ENCODE measurements around the gene CAPS. TPM values are rescaled to one million over a fixed set of nuclear protein-coding genes. Genes with fewer than 3 reads are reported as not detected.

The CAPS gene
- total RNA-seq, 1 donor from 2014 or later: 4.1 TPM

DNA sequence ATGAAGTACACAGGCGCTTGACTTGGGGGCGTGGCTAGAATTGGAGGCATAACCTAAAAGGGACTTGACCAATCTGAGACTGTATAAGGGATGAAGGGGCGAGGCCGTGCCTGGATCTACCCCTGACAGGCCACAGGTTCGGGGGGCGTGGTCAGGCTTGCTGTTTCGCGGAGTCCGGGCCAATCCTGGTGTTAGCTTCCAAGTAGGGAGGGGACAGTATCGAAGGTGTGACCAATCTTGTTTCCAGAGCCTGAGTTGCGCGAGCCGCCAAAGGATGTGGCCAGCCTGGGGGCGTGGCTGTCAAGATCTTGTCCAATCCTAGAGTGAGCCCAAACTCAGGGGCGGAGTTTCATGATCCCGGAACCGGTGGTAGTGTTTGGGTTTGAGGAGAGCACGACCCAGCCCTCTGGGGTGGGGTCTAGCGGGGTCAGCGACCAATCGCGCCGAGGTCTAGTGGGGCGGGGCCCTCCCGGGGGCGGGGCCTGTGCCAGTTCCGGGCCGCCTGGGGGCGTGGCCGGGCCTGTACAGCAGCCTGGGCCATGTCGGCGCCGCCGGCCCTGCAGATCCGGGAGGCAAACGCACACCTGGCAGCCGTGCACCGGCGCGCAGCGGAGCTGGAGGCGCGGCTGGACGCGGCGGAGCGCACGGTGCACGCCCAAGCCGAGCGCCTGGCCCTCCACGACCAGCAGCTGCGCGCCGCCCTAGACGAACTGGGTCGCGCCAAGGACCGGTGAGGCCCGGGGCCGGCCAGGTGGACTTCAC, 9.5 kb upstream of the CAPS start, which contains the start of gene VMAC:
TSS of gene VMAC (plus strand) at position 521 of the 762 bp plus-strand sequence. CDS start at position 540, 19 bp downstream.
- DNase-seq: peak; percentile 100
- ATAC-seq: peak; percentile 83
- intact Hi-C loops (cut with micrococcal nuclease): no loop called here

GRCh38 chr19:5905114-5905778, 8.8 kb upstream of the CAPS start:
- no peak for DNase-seq
- intact Hi-C loops (cut with micrococcal nuclease): no loop called here
- ATAC-seq: no peak

- no peak for ATAC-seq
- intact Hi-C loops (cut with micrococcal nuclease): no loop called here
- DNase-seq: no peak
Measured at GRCh38 chr19:5907241-5907640, 6.8 kb upstream of the CAPS start.

GRCh38 chr19:5908773-5909442, 5.1 kb upstream of the CAPS start:
- intact Hi-C loops (cut with micrococcal nuclease): no loop called here
- no peak for ATAC-seq

DNA sequence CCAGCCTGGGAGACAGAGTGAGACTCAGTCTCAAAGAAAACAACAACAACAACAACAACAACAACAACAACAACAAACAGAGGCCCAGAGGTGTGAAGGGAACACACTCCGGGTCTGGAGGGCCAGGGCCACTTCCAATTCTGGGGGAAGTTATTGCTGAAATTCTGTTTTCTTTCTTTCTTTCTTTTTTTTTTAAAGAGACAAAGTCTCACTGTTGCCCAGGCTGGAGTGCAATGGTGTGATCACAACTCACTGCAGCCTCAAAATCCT, 3.5 kb upstream of the CAPS start:
- ATAC-seq: no peak
- intact Hi-C loops (cut with micrococcal nuclease): no loop called here
- DNase-seq: no peak

More at GRCh38 chr19:5908773-5909442, 5.1 kb upstream of the CAPS start:
- no peak for DNase-seq

DNA sequence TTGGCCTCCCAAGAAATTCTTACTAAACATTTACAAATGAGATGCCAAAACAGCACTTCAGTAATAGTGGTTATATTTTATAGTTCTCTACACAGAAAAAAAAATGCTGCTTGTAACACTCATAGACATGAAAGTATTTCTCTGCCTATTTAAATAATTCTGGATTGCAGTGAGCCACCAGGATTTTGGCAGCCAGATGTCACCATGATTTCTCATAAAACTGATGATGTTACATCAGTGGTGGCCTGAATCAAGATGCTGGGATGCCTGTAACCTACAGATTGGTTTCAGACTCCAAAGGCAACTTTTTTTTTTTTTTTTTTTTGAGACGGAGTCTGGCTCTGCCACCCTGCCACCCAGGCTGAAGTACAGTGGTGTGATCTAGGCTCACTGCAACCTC, 2.7 kb upstream of the CAPS start:
- intact Hi-C loops (cut with micrococcal nuclease): no loop called here
- DNase-seq (no peak), ATAC-seq (no peak)

GRCh38 chr19:5914358-5914774, 312 bp downstream of the CAPS start:
- ATAC-seq: peak; percentile 8
- DNase-seq: no peak
- intact Hi-C loops (cut with micrococcal nuclease): no loop called here

DNA sequence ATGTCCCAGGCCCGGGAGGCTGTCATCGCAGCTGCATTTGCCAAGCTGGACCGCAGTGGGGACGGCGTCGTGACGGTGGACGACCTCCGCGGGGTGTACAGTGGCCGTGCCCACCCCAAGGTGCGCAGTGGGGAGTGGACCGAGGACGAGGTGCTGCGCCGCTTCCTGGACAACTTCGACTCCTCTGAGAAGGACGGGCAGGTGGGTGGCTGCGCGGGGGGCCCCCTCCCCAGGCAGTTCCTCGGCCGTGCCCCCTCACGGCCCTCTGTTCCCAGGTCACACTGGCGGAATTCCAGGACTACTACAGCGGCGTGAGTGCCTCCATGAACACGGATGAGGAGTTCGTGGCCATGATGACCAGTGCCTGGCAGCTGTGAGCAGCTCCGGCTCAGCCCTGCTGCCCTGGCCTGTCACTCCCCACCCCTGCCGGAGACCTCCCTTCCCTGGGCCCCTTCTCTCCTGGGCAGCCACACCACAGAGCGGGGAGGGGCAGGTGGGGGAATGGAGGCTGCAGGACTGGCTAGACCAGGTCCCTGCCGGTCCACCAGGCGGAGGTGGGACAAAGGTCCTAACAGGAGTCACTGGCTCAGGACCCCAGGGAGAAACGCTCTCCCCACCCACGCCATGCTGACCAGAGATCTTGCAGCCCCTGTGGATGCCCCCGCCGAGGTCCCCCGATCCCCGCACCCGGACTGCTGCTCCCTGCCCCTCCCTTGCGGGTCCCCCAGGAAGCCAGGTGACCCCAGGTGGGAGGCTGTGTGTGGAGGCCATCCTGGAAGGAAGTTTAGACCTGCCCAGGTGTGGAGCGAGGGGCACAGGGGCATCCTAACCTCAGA, 1.1 kb downstream of the CAPS start:
- ATAC-seq: peak; percentile 54
- intact Hi-C loops (cut with micrococcal nuclease): no loop called here
- DNase-seq: no peak

DNA sequence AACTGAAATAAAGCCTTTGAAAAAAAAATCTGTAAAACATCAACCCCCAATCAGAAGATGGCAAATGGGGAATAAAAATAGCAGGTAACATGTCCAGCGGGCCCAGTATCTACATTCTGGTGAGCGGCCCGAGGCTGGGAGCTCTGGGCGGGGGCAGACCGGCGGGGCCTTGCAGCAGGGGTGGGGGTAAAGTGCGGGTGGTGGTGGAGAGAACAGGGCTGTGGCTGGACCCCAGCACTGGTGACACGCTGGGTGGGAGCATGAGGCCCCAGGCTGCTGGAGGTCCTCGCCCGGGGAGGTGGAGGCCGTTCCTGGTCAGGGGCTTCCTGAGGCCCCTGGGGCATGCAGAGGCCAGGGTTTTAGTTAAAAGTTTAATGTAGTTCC, 1.7 kb downstream of the CAPS start:
- ATAC-seq (peak; percentile 5), DNase-seq (no peak)
- intact Hi-C loops (cut with micrococcal nuclease): no loop called here

- ATAC-seq: peak; percentile 35
- peak; percentile 60 for DNase-seq
- intact Hi-C loops (cut with micrococcal nuclease): no loop called here
Measured at GRCh38 chr19:5916181-5916708, 2.2 kb downstream of the CAPS start.

- intact Hi-C loops (cut with micrococcal nuclease): no loop called here
Measured at GRCh38 chr19:5917431-5918107, 3.5 kb downstream of the CAPS start.

DNA sequence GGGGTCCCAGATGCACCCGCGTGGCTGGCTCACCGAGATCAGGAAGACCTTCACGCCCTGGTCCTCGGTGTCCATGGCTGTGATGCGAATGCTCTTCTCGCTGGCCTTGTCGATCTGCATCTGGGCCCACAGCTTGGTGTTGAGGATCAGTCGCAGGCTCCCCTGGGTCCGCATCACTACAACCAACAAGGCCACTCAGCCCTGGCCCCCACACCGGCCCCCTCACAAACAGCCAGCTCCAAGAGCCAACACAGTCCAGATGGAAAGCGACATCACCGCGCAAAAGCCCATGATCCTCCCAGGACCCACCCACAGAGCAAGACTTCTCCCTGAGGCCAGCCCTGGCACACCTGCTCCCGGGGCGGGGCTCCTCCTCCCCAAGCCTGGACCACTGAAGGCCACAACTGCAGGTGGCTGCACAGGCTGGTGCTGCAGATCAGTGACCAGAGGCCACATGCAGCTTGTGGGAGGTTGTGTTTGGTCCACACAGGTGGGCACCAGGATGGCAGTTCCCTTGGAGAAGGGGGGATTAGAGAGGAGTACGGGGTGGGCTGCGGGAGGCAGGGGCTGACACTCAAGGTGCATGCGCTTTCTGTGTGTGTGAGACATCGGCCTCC, 4.5 kb downstream of the CAPS start:
- ATAC-seq (no peak), DNase-seq (no peak)
- intact Hi-C loops (cut with micrococcal nuclease): no loop called here

More at GRCh38 chr19:5917431-5918107, 3.5 kb downstream of the CAPS start:
- ATAC-seq (no peak), DNase-seq (no peak)

DNA sequence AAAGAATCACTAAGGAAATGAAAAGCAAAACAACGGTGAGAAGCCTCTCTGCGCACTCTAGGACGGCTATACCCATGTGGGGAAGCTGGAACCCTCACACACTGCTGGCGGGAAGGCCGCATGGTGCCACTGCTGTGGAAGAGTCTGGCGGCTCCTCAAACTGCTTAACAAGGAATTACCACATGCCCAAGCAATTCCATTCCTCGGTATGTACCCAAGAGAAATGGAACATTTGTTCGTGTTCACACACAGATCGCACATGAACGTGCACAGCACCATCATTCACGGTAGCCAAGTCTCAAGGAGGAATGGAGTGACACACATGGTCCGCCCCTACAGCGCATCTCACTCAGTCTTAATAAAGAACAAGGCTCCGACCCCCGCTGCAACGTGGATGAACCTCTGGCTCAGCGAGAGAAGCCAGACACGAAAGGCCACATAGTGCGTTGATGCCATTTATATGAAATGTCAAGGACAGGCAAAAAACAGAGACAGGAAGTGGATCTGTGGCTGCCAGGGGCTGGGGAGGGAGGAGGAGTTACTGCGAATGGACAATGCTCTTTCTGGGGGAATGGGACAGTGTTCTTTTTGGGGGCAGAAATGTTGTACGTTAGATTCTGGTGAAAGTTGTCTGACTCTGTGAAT, 7.6 kb downstream of the CAPS start:
- intact Hi-C loops (cut with micrococcal nuclease): no loop called here
- DNase-seq (no peak), ATAC-seq (no peak)

DNA sequence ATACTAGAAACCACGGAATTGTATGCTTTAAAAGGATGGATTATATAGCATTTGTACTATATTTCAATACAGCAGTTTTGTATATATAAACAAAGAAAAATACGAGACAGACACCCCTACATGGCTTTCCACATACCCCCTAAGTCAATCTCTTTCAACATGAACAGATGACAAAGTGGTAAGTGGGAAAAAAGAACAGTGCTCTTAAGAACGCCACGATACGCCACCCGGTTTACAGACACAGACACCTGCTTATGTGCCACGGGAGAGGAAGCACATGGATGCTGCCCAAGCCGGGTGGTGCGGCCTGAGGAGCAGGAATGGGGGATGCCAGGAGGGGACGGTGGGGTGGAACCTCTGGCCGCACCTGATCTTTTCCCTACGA, 8.1 kb downstream of the CAPS start:
- ATAC-seq (no peak), DNase-seq (no peak)
- intact Hi-C loops (cut with micrococcal nuclease): no loop called here

- intact Hi-C loops (cut with micrococcal nuclease): no loop called here
- ATAC-seq (no peak), DNase-seq (no peak)
Measured at GRCh38 chr19:5923356-5923755, 9.3 kb downstream of the CAPS start.

DNA sequence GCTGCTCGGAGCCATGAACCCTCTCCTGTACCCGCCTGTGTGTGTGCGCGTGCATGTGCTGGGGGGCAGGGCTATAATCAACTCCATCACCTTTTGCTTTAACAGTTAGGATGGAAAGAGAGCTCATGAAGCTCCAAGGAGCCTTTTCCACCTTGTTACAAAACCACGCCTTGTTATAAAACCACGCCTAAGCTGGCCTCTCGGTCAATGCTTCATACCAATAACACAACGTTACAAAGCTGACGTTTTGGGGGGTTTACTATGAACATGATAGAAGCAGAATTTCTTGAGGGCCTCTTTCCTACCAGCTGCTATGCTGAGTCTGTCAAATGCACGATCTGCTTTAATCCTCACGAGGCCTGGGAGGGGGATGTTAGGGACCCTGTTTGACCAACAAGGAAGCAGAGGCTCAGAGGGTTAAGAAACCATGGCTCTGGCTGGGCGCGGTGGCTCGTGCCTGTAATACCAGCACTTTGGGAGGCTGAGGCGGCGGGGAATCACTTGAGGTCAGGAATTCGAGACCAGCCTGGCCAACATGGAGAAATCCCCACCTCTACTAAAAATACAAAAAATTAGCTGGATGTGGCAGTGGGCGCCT, 11.9 kb downstream of the CAPS start:
- ATAC-seq (no peak), DNase-seq (no peak)
- intact Hi-C loops (cut with micrococcal nuclease): no loop called here

DNA sequence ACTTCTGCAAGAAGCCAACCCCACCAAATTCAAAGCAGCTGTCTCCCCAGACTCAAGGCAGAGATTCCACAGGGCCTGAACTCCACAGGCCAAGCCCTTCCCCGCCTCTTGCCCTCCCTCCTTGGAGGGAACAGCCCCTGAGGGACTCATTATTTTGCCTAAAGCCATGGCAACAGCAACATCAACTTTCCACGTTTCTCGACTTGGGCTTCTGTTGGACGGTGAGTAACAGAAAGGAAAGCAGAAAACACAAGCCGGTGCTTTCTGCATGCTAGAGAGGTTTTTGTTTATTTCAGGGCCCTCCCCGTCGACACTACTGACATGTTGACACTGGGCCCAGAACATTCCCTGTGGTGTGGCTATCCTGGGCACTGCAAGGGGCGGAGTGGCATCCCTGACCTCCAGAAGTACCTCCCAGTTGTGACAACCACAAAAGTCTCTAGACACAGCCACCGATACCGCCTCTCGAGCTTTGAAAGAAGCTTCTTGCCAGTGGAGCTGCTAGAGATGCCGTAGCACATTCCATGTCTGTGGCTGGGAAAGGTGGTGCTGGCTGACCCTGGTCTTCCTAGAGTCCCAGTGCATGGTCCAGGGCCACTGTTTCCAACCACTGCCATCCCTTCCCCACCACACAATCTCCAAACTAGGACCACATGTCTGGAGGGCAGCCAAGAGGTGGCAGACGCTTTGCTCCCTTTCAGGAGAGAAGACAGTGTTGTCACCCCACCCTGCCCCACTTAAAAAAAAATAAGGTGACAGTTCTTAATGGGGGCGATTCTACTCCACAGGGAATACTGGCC, 12.8 kb downstream of the CAPS start:
- DNase-seq (peak; percentile 64), ATAC-seq (peak; percentile 89)
- intact Hi-C loops (cut with micrococcal nuclease): no loop called here
